ENCODE data around the gene HYAL1.
"Not testable (repeated sequence)": the region's sequence is repeated elsewhere in the genome, so short reads cannot be mapped to it uniquely, and the experiment has no call there.

HYAL1 gene

GRCh38 chr3:50320853-50321335, 17.5 kb upstream of the HYAL1 start:
- peak; percentile 70 to 97 (median 78) for DNase-seq
- intact Hi-C loops (cut with DNase I), result loop anchor here (2.0 to 10.0 kb wide), 3 partner anchors 20 to 94 kb away; partner anchors contain the start of gene LSMEM2

- no peak for DNase-seq
These were observed 16.7 kb upstream of the HYAL1 start for GRCh38 chr3:50319894-50320625.

GRCh38 chr3:50319181-50319893, 16.0 kb upstream of the HYAL1 start:
- DNase-seq, result no peak
- intact Hi-C loops (cut with DNase I), result no loop called here

More at GRCh38 chr3:50319894-50320625, 16.7 kb upstream of the HYAL1 start:
- intact Hi-C loops (cut with DNase I), result loop anchor here (2.0 to 10.0 kb wide), 3 partner anchors 19 to 93 kb away; partner anchors contain the start of gene LSMEM2

- peak in 1 of 10 donors; percentile 67 for DNase-seq
- intact Hi-C loops (cut with DNase I), result no loop called here
These were observed 15.2 kb upstream of the HYAL1 start for GRCh38 chr3:50318615-50319014.

- intact Hi-C loops (cut with DNase I), result no loop called here
- DNase-seq, result peak in 1 of 10 donors; percentile 74
These were observed 14.8 kb upstream of the HYAL1 start for GRCh38 chr3:50318163-50318562.

GRCh38 chr3:50317300-50317699, 13.9 kb upstream of the HYAL1 start:
- DNase-seq, result peak in 1 of 10 donors; percentile 79
- intact Hi-C loops (cut with DNase I), result no loop called here

GRCh38 chr3:50316657-50317242, 13.4 kb upstream of the HYAL1 start:
- intact Hi-C loops (cut with DNase I), result no loop called here
- peak in 1 of 10 donors; percentile 77 for DNase-seq

GRCh38 chr3:50314816-50315215, 11.4 kb upstream of the HYAL1 start:
- intact Hi-C loops (cut with DNase I), result no loop called here

GRCh38 chr3:50314342-50314741, 11.0 kb upstream of the HYAL1 start:
- no peak for DNase-seq
- intact Hi-C loops (cut with DNase I), result no loop called here

More at GRCh38 chr3:50314816-50315215, 11.4 kb upstream of the HYAL1 start:
- no peak for DNase-seq

- intact Hi-C loops (cut with DNase I), result not testable (repeated sequence)
These were observed 8.7 kb upstream of the HYAL1 start for GRCh38 chr3:50312041-50312440.

GRCh38 chr3:50304601-50305000, 1.2 kb upstream of the HYAL1 start:
- intact Hi-C loops (cut with DNase I), result no loop called here
- no peak for DNase-seq

More at GRCh38 chr3:50312041-50312440, 8.7 kb upstream of the HYAL1 start:
- DNase-seq, result not testable (repeated sequence)

GRCh38 chr3:50302095-50303012, 1.0 kb downstream of the HYAL1 start:
- no peak for DNase-seq
- intact Hi-C loops (cut with DNase I), result no loop called here

- intact Hi-C loops (cut with DNase I), result loop anchor here (2.0 kb wide), 1 partner anchor 20 kb away; no protein-coding TSS in a partner anchor
- no peak for DNase-seq
These were observed 2.6 kb downstream of the HYAL1 start for GRCh38 chr3:50300681-50301254.

- intact Hi-C loops (cut with DNase I), result loop anchor here (2.0 kb wide), 1 partner anchor 21 kb away; no protein-coding TSS in a partner anchor
- peak in 4 of 10 donors; percentile 26 to 88 (median 46) for DNase-seq
These were observed 3.3 kb downstream of the HYAL1 start for GRCh38 chr3:50299929-50300680.

- intact Hi-C loops (cut with DNase I), result no loop called here
- no peak for DNase-seq
These were observed 3.8 kb downstream of the HYAL1 start for GRCh38 chr3:50299638-50299928.

GRCh38 chr3:50298836-50299637, 4.3 kb downstream of the HYAL1 start, which contains the start of the genes HYAL3 and NAA80:
HYAL3 (minus strand) TSS chr3:50299405; CDS start chr3:50295602, 3,803 bp downstream.
NAA80 (minus strand) TSS chr3:50299405; CDS start chr3:50297463, 1,942 bp downstream.
- DNase-seq, result peak; percentile 98 to 100 (median 100)
- intact Hi-C loops (cut with DNase I), result no loop called here

- DNase-seq, result no peak
- intact Hi-C loops (cut with DNase I), result no loop called here
These were observed 5.3 kb downstream of the HYAL1 start for GRCh38 chr3:50297896-50298725.
